NCI-H69 (cell line): ENCODE results near the gene EFNA2.

Experiments
- DNase-seq: peaks from one replicate; lab custom pipeline; 2025; lab: John Stamatoyannopoulos, UW

Gene EFNA2

GRCh38 chr19:1272423-1273262, 13.0 kb upstream of the EFNA2 start:
- DNase-seq = no peak

GRCh38 chr19:1273263-1274041, 12.2 kb upstream of the EFNA2 start:
- DNase-seq = no peak

GRCh38 chr19:1274081-1274851, 11.4 kb upstream of the EFNA2 start:
- DNase-seq = no peak

GRCh38 chr19:1274852-1275259, 10.8 kb upstream of the EFNA2 start:
- DNase-seq = no peak

- DNase-seq = peak; percentile 99
These were observed 10.3 kb upstream of the EFNA2 start, which contains the start of gene FAM174C for GRCh38 chr19:1275260-1275975. Gene FAM174C, plus strand, starts transcription at chr19:1275530. Its CDS starts 20 bp downstream, at chr19:1275550.

GRCh38 chr19:1275976-1276627, 9.6 kb upstream of the EFNA2 start:
- no peak for DNase-seq

- DNase-seq = no peak
These were observed 9.0 kb upstream of the EFNA2 start for GRCh38 chr19:1276628-1277022.

- DNase-seq = no peak
These were observed 8.6 kb upstream of the EFNA2 start for GRCh38 chr19:1277061-1277460.

- DNase-seq = no peak
These were observed 7.6 kb upstream of the EFNA2 start for GRCh38 chr19:1278074-1278473.

- DNase-seq = no peak
These were observed 6.7 kb upstream of the EFNA2 start for GRCh38 chr19:1278713-1279660.

- DNase-seq = peak; percentile 80
These were observed 5.8 kb upstream of the EFNA2 start for GRCh38 chr19:1279782-1280341.

GRCh38 chr19:1280636-1281568, 4.8 kb upstream of the EFNA2 start:
- no peak for DNase-seq

GRCh38 chr19:1281569-1282287, 3.9 kb upstream of the EFNA2 start:
- no peak for DNase-seq

GRCh38 chr19:1282588-1283206, 3.0 kb upstream of the EFNA2 start:
- DNase-seq = no peak

GRCh38 chr19:1283207-1283916, 2.3 kb upstream of the EFNA2 start:
- DNase-seq = no peak

GRCh38 chr19:1283917-1284292, 1.8 kb upstream of the EFNA2 start:
- DNase-seq = no peak
